GM04504 (cell line): ENCODE results near the gene BOK.
"Not testable (repeated sequence)": the region's sequence is repeated elsewhere in the genome, so short reads cannot be mapped to it uniquely, and the experiment has no call there.

Source experiments
- DNase-seq: peaks from one replicate; pipeline ENCODE4 v3.0.0-alpha.2; 2012; ENCODE audit warnings: low read depth

The BOK gene

GRCh38 chr2:241558532-241559322 lies at the start of gene BOK:
TSS of gene BOK (plus strand) at chr2:241558745. CDS start at chr2:241559484, 739 bp downstream.
- no peak for DNase-seq

- no peak for DNase-seq
Observed at GRCh38 chr2:241509155-241509784, 49.3 kb upstream of the BOK start.

- no peak for DNase-seq
Observed at GRCh38 chr2:241511091-241511741, 47.3 kb upstream of the BOK start.

GRCh38 chr2:241514553-241514952 lies 44.0 kb upstream of the BOK start:
- DNase-seq = no peak

GRCh38 chr2:241514986-241515737 lies 43.4 kb upstream of the BOK start:
- no peak for DNase-seq

- no peak for DNase-seq
Observed at GRCh38 chr2:241516520-241516965, 42.0 kb upstream of the BOK start.

GRCh38 chr2:241517297-241517696 lies 41.2 kb upstream of the BOK start:
- DNase-seq = no peak

GRCh38 chr2:241519669-241520068 lies 38.9 kb upstream of the BOK start:
- DNase-seq = no peak

- DNase-seq = no peak
Observed at GRCh38 chr2:241522477-241522876, 36.1 kb upstream of the BOK start.

GRCh38 chr2:241525818-241526780 lies 32.4 kb upstream of the BOK start:
- DNase-seq = not testable (repeated sequence)

GRCh38 chr2:241530571-241530970 lies 28.0 kb upstream of the BOK start:
- DNase-seq = no peak

- no peak for DNase-seq
Observed at GRCh38 chr2:241531161-241531722, 27.3 kb upstream of the BOK start.

- DNase-seq = no peak
Observed at GRCh38 chr2:241532168-241532567, 26.4 kb upstream of the BOK start.

- DNase-seq = no peak
Observed at GRCh38 chr2:241532733-241533601, 25.6 kb upstream of the BOK start.

GRCh38 chr2:241534293-241534692 lies 24.3 kb upstream of the BOK start:
- no peak for DNase-seq

- DNase-seq = no peak
Observed at GRCh38 chr2:241534701-241535375, 23.7 kb upstream of the BOK start.

- no peak for DNase-seq
Observed at GRCh38 chr2:241535871-241536655, 22.5 kb upstream of the BOK start.

GRCh38 chr2:241538838-241539615 lies 19.5 kb upstream of the BOK start:
- DNase-seq = no peak
